ENCODE data around the gene ADAMTS18.

DNA sequence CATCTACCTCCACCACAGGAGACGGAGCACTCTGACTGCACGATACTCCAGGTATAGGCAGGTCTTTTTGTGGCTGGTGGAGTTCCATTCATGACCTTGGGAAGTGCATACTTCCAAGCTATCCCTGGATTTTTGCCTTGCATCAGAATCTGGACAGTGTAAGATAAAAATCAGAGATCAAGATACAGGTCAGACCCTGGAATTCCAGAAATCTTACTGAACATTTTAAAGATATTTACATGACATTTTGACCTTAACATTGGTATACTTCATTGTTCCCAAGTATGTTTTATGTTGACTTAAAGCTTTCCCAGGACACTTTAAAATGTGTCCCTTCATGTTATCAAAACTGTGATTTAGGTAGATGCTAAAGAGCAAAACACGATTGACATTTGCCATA is 134.6 kb downstream of the ADAMTS18 start:
- TF ChIP-seq, protein P1, sequence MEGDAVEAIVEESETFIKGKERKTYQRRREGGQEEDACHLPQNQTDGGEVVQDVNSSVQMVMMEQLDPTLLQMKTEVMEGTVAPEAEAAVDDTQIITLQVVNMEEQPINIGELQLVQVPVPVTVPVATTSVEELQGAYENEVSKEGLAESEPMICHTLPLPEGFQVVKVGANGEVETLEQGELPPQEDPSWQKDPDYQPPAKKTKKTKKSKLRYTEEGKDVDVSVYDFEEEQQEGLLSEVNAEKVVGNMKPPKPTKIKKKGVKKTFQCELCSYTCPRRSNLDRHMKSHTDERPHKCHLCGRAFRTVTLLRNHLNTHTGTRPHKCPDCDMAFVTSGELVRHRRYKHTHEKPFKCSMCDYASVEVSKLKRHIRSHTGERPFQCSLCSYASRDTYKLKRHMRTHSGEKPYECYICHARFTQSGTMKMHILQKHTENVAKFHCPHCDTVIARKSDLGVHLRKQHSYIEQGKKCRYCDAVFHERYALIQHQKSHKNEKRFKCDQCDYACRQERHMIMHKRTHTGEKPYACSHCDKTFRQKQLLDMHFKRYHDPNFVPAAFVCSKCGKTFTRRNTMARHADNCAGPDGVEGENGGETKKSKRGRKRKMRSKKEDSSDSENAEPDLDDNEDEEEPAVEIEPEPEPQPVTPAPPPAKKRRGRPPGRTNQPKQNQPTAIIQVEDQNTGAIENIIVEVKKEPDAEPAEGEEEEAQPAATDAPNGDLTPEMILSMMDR (optimal IDR thresholded peaks at IDR 0.05 in 1 of 3, IDR thresholded peaks at IDR 0.05 in 1 of 3, conservative IDR thresholded peaks at IDR 0.05 in 1 of 3; ENCODE audit: extremely low read depth in 1 of 3, insufficient read depth in 2 of 3, low read length in 3 of 3): no peak
- TF ChIP-seq EZH2 (IDR thresholded peaks at IDR 0.05; ENCODE audit: low read length): no peak
